IPS-15b (cell line): ENCODE data around the gene STAT1.

Experiments
- H3K27me3 ChIP-seq: one replicate; pipeline ENCODE4 v1.6.1; 2013; ENCODE audit warnings: low read length; ENCODE audit not compliant: control insufficient read depth, insufficient read depth
- H3K36me3 ChIP-seq: one replicate; pipeline ENCODE4 v1.6.1; 2013; ENCODE audit warnings: low read length; ENCODE audit not compliant: control insufficient read depth, insufficient read depth
- H3K4me1 ChIP-seq: one replicate; pipeline ENCODE4 v1.6.1; 2013; ENCODE audit warnings: mild to moderate bottlenecking, low read length; ENCODE audit not compliant: control insufficient read depth, insufficient read depth
- H3K4me3 ChIP-seq: one replicate; pipeline ENCODE4 v1.5.1; 2013; ENCODE audit warnings: low read depth, low read length
- H3K9ac ChIP-seq: one replicate; pipeline ENCODE4 v1.6.1; 2013; ENCODE audit warnings: low read depth, mild to moderate bottlenecking, low read length
- H3K9me3 ChIP-seq: one replicate; pipeline ENCODE4 v1.6.1; 2013; ENCODE audit warnings: mild to moderate bottlenecking, low read length; ENCODE audit not compliant: control insufficient read depth, insufficient read depth

The STAT1 gene

GRCh38 chr2:191045141-191045540 is 31.2 kb upstream of the STAT1 start:
- no peaks in the 10 kb centered on the region for H3K36me3 ChIP-seq
- no peaks in the 10 kb centered on the region for H3K9me3 ChIP-seq
- H3K4me1 ChIP-seq = no peaks in the 10 kb centered on the region
- H3K4me3 ChIP-seq = no peak overlapping the region
- no peak overlapping the region for H3K9ac ChIP-seq
- no peaks in the 10 kb centered on the region for H3K27me3 ChIP-seq

- H3K4me3 ChIP-seq = no peak overlapping the region
- H3K9me3 ChIP-seq = no peaks in the 10 kb centered on the region
- no peaks in the 10 kb centered on the region for H3K36me3 ChIP-seq
- no peaks in the 10 kb centered on the region for H3K4me1 ChIP-seq
- H3K27me3 ChIP-seq = no peaks in the 10 kb centered on the region
- H3K9ac ChIP-seq = no peak overlapping the region
Observed at GRCh38 chr2:191043438-191043837, 29.5 kb upstream of the STAT1 start.

GRCh38 chr2:191041418-191042161 is 27.6 kb upstream of the STAT1 start:
- H3K36me3 ChIP-seq = no peaks in the 10 kb centered on the region
- H3K4me3 ChIP-seq = no peak overlapping the region
- H3K4me1 ChIP-seq = no peaks in the 10 kb centered on the region
- no peaks in the 10 kb centered on the region for H3K9me3 ChIP-seq
- H3K27me3 ChIP-seq = no peaks in the 10 kb centered on the region
- no peak overlapping the region for H3K9ac ChIP-seq

GRCh38 chr2:191039616-191040015 is 25.6 kb upstream of the STAT1 start:
- no peaks in the 10 kb centered on the region for H3K27me3 ChIP-seq
- no peaks in the 10 kb centered on the region for H3K9me3 ChIP-seq
- no peak overlapping the region for H3K9ac ChIP-seq
- no peak overlapping the region for H3K4me3 ChIP-seq
- H3K4me1 ChIP-seq = no peaks in the 10 kb centered on the region
- no peaks in the 10 kb centered on the region for H3K36me3 ChIP-seq

- Histone ChIP-seq H3K9me3 (no peaks in the 10 kb centered on the region), H3K9ac (no peak overlapping the region), H3K36me3 (no peaks in the 10 kb centered on the region), H3K4me3 (no peak overlapping the region), H3K27me3 (no peaks in the 10 kb centered on the region), H3K4me1 (no peaks in the 10 kb centered on the region)
Observed at GRCh38 chr2:191038741-191039140, 24.8 kb upstream of the STAT1 start.

- no peaks in the 10 kb centered on the region for H3K27me3 ChIP-seq
- H3K9me3 ChIP-seq = no peaks in the 10 kb centered on the region
- no peaks in the 10 kb centered on the region for H3K4me1 ChIP-seq
- no peaks in the 10 kb centered on the region for H3K36me3 ChIP-seq
- no peak overlapping the region for H3K9ac ChIP-seq
- H3K4me3 ChIP-seq = no peak overlapping the region
Observed at GRCh38 chr2:191038241-191038725, 24.3 kb upstream of the STAT1 start.

GRCh38 chr2:191037351-191037750 is 23.4 kb upstream of the STAT1 start:
- Histone ChIP-seq H3K27me3 (no peaks in the 10 kb centered on the region), H3K9me3 (no peaks in the 10 kb centered on the region), H3K4me3 (no peak overlapping the region), H3K36me3 (no peaks in the 10 kb centered on the region), H3K9ac (no peak overlapping the region), H3K4me1 (peaks cover 2% of the 10 kb centered on the region)

GRCh38 chr2:191036363-191036762 is 22.4 kb upstream of the STAT1 start:
- no peaks in the 10 kb centered on the region for H3K27me3 ChIP-seq

GRCh38 chr2:191032588-191033429 is 18.8 kb upstream of the STAT1 start:
- Histone ChIP-seq H3K9me3 (no peaks in the 10 kb centered on the region), H3K9ac (no peak overlapping the region), H3K4me1 (peaks cover 4% of the 10 kb centered on the region), H3K36me3 (no peaks in the 10 kb centered on the region), H3K4me3 (no peak overlapping the region), H3K27me3 (no peaks in the 10 kb centered on the region)

More at GRCh38 chr2:191036363-191036762, 22.4 kb upstream of the STAT1 start:
- Histone ChIP-seq H3K9ac (no peak overlapping the region), H3K36me3 (no peaks in the 10 kb centered on the region), H3K9me3 (no peaks in the 10 kb centered on the region), H3K4me3 (no peak overlapping the region), H3K4me1 (peaks cover 2% of the 10 kb centered on the region)

- H3K9ac ChIP-seq = no peak overlapping the region
- H3K27me3 ChIP-seq = no peaks in the 10 kb centered on the region
- H3K4me1 ChIP-seq = peaks cover 4% of the 10 kb centered on the region
- no peaks in the 10 kb centered on the region for H3K36me3 ChIP-seq
- no peak overlapping the region for H3K4me3 ChIP-seq
- H3K9me3 ChIP-seq = no peaks in the 10 kb centered on the region
Observed at GRCh38 chr2:191031256-191031655, 17.3 kb upstream of the STAT1 start.

- Histone ChIP-seq H3K36me3 (no peaks in the 10 kb centered on the region), H3K9me3 (no peaks in the 10 kb centered on the region), H3K27me3 (no peaks in the 10 kb centered on the region), H3K4me1 (peaks cover 4% of the 10 kb centered on the region), H3K9ac (no peak overlapping the region), H3K4me3 (no peak overlapping the region)
Observed at GRCh38 chr2:191030521-191031154, 16.7 kb upstream of the STAT1 start.
